ENCODE results near the gene TNS4.

TNS4 gene

DNA sequence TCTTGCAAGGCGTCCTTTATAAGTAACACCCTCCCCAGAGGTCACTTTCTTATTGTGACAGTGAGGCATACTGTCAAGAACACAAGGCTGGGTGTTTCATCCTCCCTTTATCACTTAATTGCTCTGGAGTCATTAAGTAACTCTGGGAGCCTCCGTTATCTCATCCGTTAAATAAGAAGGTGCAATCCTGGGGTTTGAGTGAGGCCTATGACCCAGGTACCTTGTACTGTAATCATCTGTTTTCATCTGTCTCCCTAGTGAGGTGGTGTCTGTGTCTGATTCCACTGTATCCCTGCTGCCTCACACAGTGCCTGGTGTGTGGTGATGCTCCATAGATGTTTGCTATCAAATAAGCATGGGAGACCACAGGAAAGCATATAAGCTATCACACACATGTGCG lies 17.7 kb downstream of the TNS4 start:
- Histone ChIP-seq H3K27me3 (replicated peaks; ENCODE audit: control insufficient read depth, insufficient read depth, low read length, poor library complexity, severe bottlenecking) (no peaks in the 10 kb centered on the region), H3K4me1 (ENCODE audit: control insufficient read depth, insufficient read depth, low read length, poor library complexity, severe bottlenecking) (peaks cover 30% of the 10 kb centered on the region), H3K27ac (ENCODE audit: insufficient read depth, low read length, poor library complexity, severe bottlenecking) (no peak overlapping the region), H3K4me3 (ENCODE audit: insufficient read depth, low read depth, low read length, poor library complexity, severe bottlenecking) (no peak overlapping the region), H3K9me3 (ENCODE audit: control insufficient read depth, low read length) (no peaks in the 10 kb centered on the region), H3K36me3 (ENCODE audit: control insufficient read depth, insufficient read depth, low read length) (no peaks in the 10 kb centered on the region)
- no peak for DNase-seq

DNA sequence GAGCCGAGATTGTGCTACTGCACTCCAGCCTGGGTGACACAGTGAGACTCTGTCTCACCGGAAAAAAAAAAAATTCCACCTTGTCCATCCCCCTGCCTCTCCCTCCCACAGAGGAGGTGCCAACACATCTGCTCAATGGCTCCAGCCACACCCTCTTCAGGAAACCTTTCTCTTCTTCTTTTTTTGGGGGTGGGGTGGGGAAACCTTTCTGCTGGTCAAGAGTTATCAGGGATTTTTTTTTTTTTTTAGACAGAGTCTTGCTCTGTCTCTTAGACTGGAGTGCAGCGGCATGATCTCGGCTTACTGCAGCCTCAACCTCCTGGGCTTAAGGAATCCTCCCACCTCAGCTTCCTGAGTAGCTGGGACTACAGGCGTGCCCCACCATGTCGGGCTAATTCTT lies 18.7 kb downstream of the TNS4 start:
- Histone ChIP-seq H3K4me3 (ENCODE audit: insufficient read depth, low read depth, low read length, poor library complexity, severe bottlenecking) (no peak overlapping the region), H3K27me3 (replicated peaks; ENCODE audit: control insufficient read depth, insufficient read depth, low read length, poor library complexity, severe bottlenecking) (no peaks in the 10 kb centered on the region), H3K4me1 (ENCODE audit: control insufficient read depth, insufficient read depth, low read length, poor library complexity, severe bottlenecking) (peaks cover 31% of the 10 kb centered on the region), H3K9me3 (ENCODE audit: control insufficient read depth, low read length) (no peaks in the 10 kb centered on the region), H3K27ac (ENCODE audit: insufficient read depth, low read length, poor library complexity, severe bottlenecking) (no peak overlapping the region), H3K36me3 (ENCODE audit: control insufficient read depth, insufficient read depth, low read length) (no peaks in the 10 kb centered on the region)
- no peak for DNase-seq

DNA sequence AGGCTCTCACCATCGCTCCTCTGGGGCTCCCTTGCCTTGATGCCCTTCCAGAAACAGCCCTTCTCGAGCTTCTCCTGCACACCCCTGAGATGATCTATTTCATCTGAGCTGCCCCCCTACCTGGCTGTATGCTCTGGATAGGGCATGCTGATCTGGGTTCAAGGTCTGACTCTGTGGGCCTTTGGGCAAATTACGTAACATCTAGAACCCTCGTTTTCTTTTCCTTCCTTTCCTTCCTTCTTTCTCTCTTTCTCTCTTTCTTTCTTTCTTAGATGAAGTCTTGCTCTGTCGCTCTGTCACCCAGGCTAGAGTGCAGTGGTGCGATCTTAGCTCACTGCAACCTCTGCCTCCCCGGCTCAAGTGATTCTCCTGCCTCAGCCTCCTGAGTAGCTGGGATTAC lies 20.3 kb downstream of the TNS4 start:
- H3K4me3 ChIP-seq (ENCODE audit: insufficient read depth, low read depth, low read length, poor library complexity, severe bottlenecking), result no peak overlapping the region
- H3K4me1 ChIP-seq (ENCODE audit: control insufficient read depth, insufficient read depth, low read length, poor library complexity, severe bottlenecking), result peaks cover 31% of the 10 kb centered on the region

DNA sequence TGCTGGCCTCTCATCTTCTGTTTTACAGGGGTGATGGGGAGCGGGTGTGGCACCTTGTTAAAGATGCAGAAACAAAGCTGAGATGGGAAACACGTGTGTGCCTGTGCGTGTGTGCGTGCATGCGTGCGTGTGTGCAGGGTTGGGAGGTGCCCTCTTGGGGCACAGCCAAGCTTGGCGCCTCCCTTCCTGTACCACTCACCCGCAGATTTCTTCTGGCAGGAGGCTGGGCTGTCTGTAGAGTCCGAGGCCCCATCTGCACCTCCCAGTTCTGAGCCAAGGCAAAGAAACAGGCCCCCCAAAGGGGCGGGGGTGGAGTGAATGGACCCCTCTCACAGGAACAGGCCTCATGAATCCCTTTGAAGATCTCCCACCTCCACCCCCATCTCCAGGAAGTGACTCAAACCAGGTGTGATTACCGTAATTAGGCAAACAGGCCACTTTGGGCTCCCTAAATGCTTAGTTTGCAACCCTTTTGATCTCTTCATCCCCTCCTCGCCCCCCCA lies 20.9 kb downstream of the TNS4 start:
- no peaks in the 10 kb centered on the region for H3K36me3 ChIP-seq (ENCODE audit: control insufficient read depth, insufficient read depth, low read length)
- no peaks in the 10 kb centered on the region for H3K27me3 ChIP-seq (replicated peaks; ENCODE audit: control insufficient read depth, insufficient read depth, low read length, poor library complexity, severe bottlenecking)
- H3K4me1 ChIP-seq (ENCODE audit: control insufficient read depth, insufficient read depth, low read length, poor library complexity, severe bottlenecking), result peaks cover 31% of the 10 kb centered on the region
- peak overlapping the region; percentile 67 for H3K27ac ChIP-seq (ENCODE audit: insufficient read depth, low read length, poor library complexity, severe bottlenecking)
- DNase-seq, result peak; percentile 69 to 83 (median 77)
- no peaks in the 10 kb centered on the region for H3K9me3 ChIP-seq (ENCODE audit: control insufficient read depth, low read length)
- no peak overlapping the region for H3K4me3 ChIP-seq (ENCODE audit: insufficient read depth, low read depth, low read length, poor library complexity, severe bottlenecking)

More for the DNA sequence above, 20.3 kb downstream of the TNS4 start:
- H3K9me3 ChIP-seq (ENCODE audit: control insufficient read depth, low read length), result no peaks in the 10 kb centered on the region
- no peak for DNase-seq
- peak overlapping the region; percentile 67 for H3K27ac ChIP-seq (ENCODE audit: insufficient read depth, low read length, poor library complexity, severe bottlenecking)
- no peaks in the 10 kb centered on the region for H3K27me3 ChIP-seq (replicated peaks; ENCODE audit: control insufficient read depth, insufficient read depth, low read length, poor library complexity, severe bottlenecking)
- H3K36me3 ChIP-seq (ENCODE audit: control insufficient read depth, insufficient read depth, low read length), result no peaks in the 10 kb centered on the region

DNA sequence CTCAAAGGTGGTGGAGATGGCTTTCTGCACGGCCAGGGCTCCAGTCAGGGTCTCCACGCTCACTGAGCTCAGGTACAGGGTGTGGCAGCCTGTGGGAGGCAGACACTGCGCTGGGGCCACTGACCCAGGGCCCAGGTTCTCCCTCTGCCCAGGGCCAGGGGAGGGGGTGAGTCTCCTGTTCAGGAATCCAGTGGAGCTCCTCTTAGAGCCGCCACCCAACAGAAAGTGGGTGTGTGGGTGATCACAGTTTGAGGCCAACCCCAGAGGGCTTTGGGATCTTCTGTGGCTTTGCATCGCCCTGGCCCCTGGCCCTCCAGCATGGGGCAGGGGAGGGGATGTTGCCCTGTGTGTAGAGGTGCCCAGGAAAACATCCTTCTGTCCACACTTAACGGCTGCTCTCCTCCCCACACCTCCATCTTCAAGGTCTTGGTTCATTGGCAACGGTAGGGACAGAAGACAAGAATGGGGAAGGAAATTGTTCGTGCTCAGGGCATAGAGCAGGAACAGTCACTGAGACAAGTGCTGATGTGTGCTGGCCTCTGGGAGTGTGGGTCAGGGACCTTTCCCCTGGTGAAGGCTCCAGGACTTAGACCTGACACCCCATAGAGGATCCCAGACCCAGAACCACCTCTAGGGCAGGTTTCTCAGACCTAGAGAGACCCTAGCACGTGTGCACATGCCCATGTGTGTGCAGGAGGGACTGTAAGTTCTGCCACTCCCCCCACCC lies 21.5 kb downstream of the TNS4 start:
- H3K27ac ChIP-seq (ENCODE audit: insufficient read depth, low read length, poor library complexity, severe bottlenecking), result peak overlapping the region; percentile 67
- no peaks in the 10 kb centered on the region for H3K9me3 ChIP-seq (ENCODE audit: control insufficient read depth, low read length)
- no peak for DNase-seq
- no peak overlapping the region for H3K4me3 ChIP-seq (ENCODE audit: insufficient read depth, low read depth, low read length, poor library complexity, severe bottlenecking)
- H3K4me1 ChIP-seq (ENCODE audit: control insufficient read depth, insufficient read depth, low read length, poor library complexity, severe bottlenecking), result peaks cover 31% of the 10 kb centered on the region
- H3K27me3 ChIP-seq (replicated peaks; ENCODE audit: control insufficient read depth, insufficient read depth, low read length, poor library complexity, severe bottlenecking), result no peaks in the 10 kb centered on the region
- H3K36me3 ChIP-seq (ENCODE audit: control insufficient read depth, insufficient read depth, low read length), result no peaks in the 10 kb centered on the region

DNA sequence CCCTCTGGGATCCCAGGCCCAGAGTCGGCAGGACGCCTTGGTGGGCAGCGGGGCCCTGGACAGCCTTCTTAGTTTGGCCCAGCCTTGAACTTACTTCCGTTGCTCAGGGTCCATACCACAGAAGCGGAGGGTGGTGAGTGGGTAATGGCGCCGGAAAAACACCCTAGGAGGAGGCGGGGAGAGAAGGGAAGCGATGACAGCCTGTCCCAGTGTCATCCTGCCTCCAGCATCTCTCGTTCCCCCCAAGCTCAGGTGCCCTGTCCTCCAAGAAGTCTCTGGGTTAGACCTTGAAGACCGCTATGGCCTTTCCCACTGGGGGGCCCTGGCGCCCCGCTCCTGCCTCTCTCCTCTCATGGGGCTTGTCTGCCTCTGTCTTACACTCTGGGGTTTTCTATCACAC lies 22.9 kb downstream of the TNS4 start:
- no peaks in the 10 kb centered on the region for H3K27me3 ChIP-seq (replicated peaks; ENCODE audit: control insufficient read depth, insufficient read depth, low read length, poor library complexity, severe bottlenecking)
- peaks cover 31% of the 10 kb centered on the region for H3K4me1 ChIP-seq (ENCODE audit: control insufficient read depth, insufficient read depth, low read length, poor library complexity, severe bottlenecking)
- H3K36me3 ChIP-seq (ENCODE audit: control insufficient read depth, insufficient read depth, low read length), result no peaks in the 10 kb centered on the region
- no peak for DNase-seq
- no peaks in the 10 kb centered on the region for H3K9me3 ChIP-seq (ENCODE audit: control insufficient read depth, low read length)
- H3K27ac ChIP-seq (ENCODE audit: insufficient read depth, low read length, poor library complexity, severe bottlenecking), result no peak overlapping the region
- no peak overlapping the region for H3K4me3 ChIP-seq (ENCODE audit: insufficient read depth, low read depth, low read length, poor library complexity, severe bottlenecking)

DNA sequence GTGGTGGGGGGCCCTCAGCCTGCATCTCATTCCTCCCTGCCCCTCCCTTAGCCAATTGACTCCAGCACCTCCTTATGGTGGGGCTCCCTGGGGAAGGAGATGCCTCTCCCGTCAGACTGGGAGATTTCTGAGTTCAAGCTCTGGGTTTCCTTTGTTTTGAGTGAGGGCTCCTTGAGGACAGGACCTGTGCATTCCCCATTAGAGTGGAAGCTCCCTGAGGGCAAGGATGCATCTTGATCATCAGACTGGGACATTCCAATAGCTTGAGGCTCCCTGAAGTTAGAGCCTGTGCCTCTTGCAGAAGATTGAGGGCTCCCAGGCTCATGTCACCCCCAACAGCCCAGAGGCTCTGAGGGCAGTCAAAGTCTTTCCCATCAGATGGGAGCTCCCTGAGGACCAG lies 23.6 kb downstream of the TNS4 start:
- Histone ChIP-seq H3K4me1 (ENCODE audit: control insufficient read depth, insufficient read depth, low read length, poor library complexity, severe bottlenecking) (peaks cover 31% of the 10 kb centered on the region), H3K27me3 (replicated peaks; ENCODE audit: control insufficient read depth, insufficient read depth, low read length, poor library complexity, severe bottlenecking) (no peaks in the 10 kb centered on the region), H3K9me3 (ENCODE audit: control insufficient read depth, low read length) (no peaks in the 10 kb centered on the region), H3K4me3 (ENCODE audit: insufficient read depth, low read depth, low read length, poor library complexity, severe bottlenecking) (no peak overlapping the region), H3K36me3 (ENCODE audit: control insufficient read depth, insufficient read depth, low read length) (no peaks in the 10 kb centered on the region), H3K27ac (ENCODE audit: insufficient read depth, low read length, poor library complexity, severe bottlenecking) (no peak overlapping the region)
- DNase-seq, result no peak

DNA sequence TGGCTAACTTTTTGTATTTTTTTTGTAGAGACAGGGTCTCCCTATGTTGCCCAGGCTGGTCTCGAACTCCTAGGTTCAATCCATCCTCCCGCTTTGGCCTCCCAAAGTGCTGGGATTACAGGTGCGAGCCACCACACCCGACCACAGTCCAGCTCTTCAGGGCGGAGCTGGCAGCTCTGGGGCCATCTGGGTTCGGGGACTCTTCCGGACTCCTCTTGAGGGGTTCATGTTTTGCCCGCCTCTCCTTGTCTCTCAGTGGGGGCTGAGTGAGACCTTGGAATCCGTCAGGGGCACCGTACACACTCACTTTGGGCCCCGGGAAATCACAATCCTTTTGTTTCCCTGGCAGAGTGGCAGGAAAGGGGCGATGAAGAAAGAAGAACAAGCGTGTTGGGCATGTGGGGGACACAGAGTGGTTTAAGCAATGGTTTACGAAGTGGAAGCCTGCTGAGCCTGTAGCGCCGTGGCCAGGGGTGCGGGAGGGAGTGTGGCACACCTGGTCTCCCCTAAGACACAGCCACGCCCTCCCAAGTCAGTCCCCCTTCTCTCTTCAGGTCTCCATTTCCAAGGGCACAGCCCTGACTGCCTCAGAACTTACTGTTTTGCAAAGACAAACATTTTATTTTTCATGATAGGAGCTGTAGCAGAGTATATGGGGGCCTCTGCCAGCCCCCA lies 26.1 kb downstream of the TNS4 start:
- no peaks in the 10 kb centered on the region for H3K9me3 ChIP-seq (ENCODE audit: control insufficient read depth, low read length)
- no peak overlapping the region for H3K4me3 ChIP-seq (ENCODE audit: insufficient read depth, low read depth, low read length, poor library complexity, severe bottlenecking)
- peaks cover 17% of the 10 kb centered on the region for H3K4me1 ChIP-seq (ENCODE audit: control insufficient read depth, insufficient read depth, low read length, poor library complexity, severe bottlenecking)
- no peak overlapping the region for H3K27ac ChIP-seq (ENCODE audit: insufficient read depth, low read length, poor library complexity, severe bottlenecking)
- no peaks in the 10 kb centered on the region for H3K27me3 ChIP-seq (replicated peaks; ENCODE audit: control insufficient read depth, insufficient read depth, low read length, poor library complexity, severe bottlenecking)
- no peaks in the 10 kb centered on the region for H3K36me3 ChIP-seq (ENCODE audit: control insufficient read depth, insufficient read depth, low read length)
- no peak for DNase-seq

DNA sequence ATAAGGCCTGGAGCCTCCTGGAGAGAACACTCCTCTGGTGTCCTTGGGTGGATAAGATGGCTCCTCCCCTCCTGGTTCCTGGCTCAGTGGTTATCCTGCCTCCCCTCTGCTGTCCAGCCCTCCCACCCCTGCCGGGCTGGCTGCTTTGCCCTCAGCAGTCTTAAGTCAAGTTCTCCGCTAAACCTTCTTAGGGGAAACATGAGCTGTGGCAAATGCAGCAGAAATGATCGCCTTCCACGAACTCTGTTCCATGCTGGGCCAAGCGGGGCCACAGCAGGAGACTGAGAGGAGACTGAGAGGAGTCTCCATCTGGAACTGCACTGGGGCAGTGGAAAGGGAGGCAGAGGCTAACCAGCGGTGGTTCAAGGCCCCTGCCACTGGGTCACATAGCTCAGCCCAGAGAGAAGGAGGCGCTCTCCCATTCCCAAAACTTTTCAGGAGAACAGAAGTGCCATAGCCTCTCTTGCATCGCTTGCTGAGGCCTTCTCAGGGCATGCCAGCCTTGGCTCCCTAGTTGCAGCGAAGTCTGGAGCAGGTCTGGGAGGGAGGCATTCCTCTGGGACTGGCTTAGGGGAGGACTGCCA lies 26.9 kb downstream of the TNS4 start:
- Histone ChIP-seq H3K4me3 (ENCODE audit: insufficient read depth, low read depth, low read length, poor library complexity, severe bottlenecking) (no peak overlapping the region), H3K27ac (ENCODE audit: insufficient read depth, low read length, poor library complexity, severe bottlenecking) (no peak overlapping the region), H3K9me3 (ENCODE audit: control insufficient read depth, low read length) (no peaks in the 10 kb centered on the region), H3K4me1 (ENCODE audit: control insufficient read depth, insufficient read depth, low read length, poor library complexity, severe bottlenecking) (peaks cover 8% of the 10 kb centered on the region), H3K36me3 (ENCODE audit: control insufficient read depth, insufficient read depth, low read length) (no peaks in the 10 kb centered on the region), H3K27me3 (replicated peaks; ENCODE audit: control insufficient read depth, insufficient read depth, low read length, poor library complexity, severe bottlenecking) (no peaks in the 10 kb centered on the region)
- DNase-seq, result no peak

All from effector memory CD4-positive, alpha-beta T cell (primary cell).